ENCODE measurements around the gene IQSEC1. TPM values are rescaled to one million over a fixed set of nuclear protein-coding genes. Genes with fewer than 3 reads are reported as not detected.

IQSEC1 gene
- polyA plus RNA-seq, 2 of the 4 experiments (the other 2 are of a cell fraction), result 3.7 to 10.7 TPM

- Histone ChIP-seq H3K9me3 (no peaks in the 10 kb centered on the region), H3K27ac (no peak overlapping the region), H3K4me3 (no peak overlapping the region), H3K4me2 (no peak overlapping the region), H3K4me1 (no peaks in the 10 kb centered on the region)
- ATAC-seq (no peak), FAIRE-seq (no peak), DNase-seq (ENCODE audit: low read depth in 1 of 2, low spot score in 1 of 2) (no peak)
- TF ChIP-seq RARB (CRISPR knock-in tag; IDR thresholded peaks at IDR 0.05) (no peak), MAX (IDR thresholded peaks at IDR 0.05) (no peak), POLR2A (IDR thresholded peaks at IDR 0.05; ENCODE audit: low read length) (no peak), BHLHE40 (IDR thresholded peaks at IDR 0.05; ENCODE audit: low read depth, low read length) (no peak), KDM5A (IDR thresholded peaks at IDR 0.05) (no peak)
- TF ChIP-seq, protein P1, sequence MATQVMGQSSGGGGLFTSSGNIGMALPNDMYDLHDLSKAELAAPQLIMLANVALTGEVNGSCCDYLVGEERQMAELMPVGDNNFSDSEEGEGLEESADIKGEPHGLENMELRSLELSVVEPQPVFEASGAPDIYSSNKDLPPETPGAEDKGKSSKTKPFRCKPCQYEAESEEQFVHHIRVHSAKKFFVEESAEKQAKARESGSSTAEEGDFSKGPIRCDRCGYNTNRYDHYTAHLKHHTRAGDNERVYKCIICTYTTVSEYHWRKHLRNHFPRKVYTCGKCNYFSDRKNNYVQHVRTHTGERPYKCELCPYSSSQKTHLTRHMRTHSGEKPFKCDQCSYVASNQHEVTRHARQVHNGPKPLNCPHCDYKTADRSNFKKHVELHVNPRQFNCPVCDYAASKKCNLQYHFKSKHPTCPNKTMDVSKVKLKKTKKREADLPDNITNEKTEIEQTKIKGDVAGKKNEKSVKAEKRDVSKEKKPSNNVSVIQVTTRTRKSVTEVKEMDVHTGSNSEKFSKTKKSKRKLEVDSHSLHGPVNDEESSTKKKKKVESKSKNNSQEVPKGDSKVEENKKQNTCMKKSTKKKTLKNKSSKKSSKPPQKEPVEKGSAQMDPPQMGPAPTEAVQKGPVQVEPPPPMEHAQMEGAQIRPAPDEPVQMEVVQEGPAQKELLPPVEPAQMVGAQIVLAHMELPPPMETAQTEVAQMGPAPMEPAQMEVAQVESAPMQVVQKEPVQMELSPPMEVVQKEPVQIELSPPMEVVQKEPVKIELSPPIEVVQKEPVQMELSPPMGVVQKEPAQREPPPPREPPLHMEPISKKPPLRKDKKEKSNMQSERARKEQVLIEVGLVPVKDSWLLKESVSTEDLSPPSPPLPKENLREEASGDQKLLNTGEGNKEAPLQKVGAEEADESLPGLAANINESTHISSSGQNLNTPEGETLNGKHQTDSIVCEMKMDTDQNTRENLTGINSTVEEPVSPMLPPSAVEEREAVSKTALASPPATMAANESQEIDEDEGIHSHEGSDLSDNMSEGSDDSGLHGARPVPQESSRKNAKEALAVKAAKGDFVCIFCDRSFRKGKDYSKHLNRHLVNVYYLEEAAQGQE (IDR thresholded peaks at IDR 0.05), result no peak
- WGBS (ENCODE audit: missing lambda C conversion rate), result 84% methylated on average over 9 of the region's 9 CpGs
- ChIA-PET CTCF (interaction anchor here (0.6 to 0.7 kb wide), 2 partner anchors 61 to 345 kb away, joined by 3 read pairs; no protein-coding TSS in a partner anchor), POLR2A (no interaction called here)
Observed at GRCh38 chr3:13030684-13031083, 42.5 kb downstream of the IQSEC1 start.

DNA sequence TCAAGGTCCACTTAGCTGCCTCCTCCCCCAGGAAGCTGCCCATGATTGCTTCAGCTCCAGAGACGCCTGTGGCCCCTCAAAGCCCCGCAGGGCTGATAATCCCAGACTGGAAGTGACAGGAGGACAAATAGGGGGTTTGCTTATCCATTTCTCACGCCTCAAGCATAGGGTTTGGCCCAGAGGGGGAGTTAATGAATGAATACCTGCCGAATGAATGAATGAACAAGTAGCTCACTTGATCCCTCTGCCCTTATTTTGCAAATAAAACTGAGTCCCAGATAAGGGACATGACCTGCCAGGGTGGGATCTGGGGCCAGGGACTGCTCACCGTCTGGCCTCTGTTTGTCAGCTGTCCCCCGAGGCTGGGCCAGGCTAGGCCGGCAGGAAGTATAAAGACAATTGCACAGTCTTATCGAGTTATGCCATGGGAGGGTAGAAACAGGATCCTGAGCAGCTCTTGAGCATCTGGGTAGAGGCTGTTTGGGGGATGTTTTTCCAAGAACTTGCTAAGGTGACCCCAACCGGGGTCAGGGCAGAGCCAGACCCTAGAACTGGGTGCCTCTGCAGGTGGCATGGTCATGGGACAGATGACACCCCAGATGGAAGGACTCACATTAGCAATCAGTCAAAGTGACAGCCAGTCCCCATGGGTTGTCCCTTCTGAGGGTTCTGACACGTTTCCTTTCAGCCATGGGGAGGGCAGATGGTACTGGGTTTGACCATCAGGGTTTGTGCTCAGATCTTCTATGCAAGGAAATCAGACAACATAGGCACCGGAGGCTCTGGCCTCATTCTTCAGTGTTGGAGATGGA, 45.0 kb downstream of the IQSEC1 start:
- no peak for FAIRE-seq
- Histone ChIP-seq H3K4me1 (peaks cover 16% of the 10 kb centered on the region), H3K4me2 (no peak overlapping the region), H3K4me3 (no peak overlapping the region), H3K27ac (no peak overlapping the region), H3K9me3 (no peaks in the 10 kb centered on the region)
- ChIA-PET CTCF (interaction anchor here (0.5 to 0.8 kb wide), 3 partner anchors 28 to 411 kb away, joined by 3 read pairs; no protein-coding TSS in a partner anchor), POLR2A (no interaction called here)
- 73% methylated on average over 11 of the region's 11 CpGs for WGBS (ENCODE audit: missing lambda C conversion rate)
- no peak for DNase-seq (ENCODE audit: low read depth in 1 of 2, low spot score in 1 of 2)
- no peak for ATAC-seq
- TF ChIP-seq KDM1A (IDR thresholded peaks at IDR 0.05; ENCODE audit: low read depth), result no peak
- TF ChIP-seq HDAC2 (IDR thresholded peaks at IDR 0.05), result no peak
- no peak for TF ChIP-seq ESRRA (IDR thresholded peaks at IDR 0.05; ENCODE audit: borderline replicate concordance, low read length)
- TF ChIP-seq ZNF302 (CRISPR knock-in tag; IDR thresholded peaks at IDR 0.05), result no peak
- peak; percentile 18 for TF ChIP-seq ZFP36 (IDR thresholded peaks at IDR 0.05; ENCODE audit: borderline replicate concordance, partially characterized antibody)
- no peak for TF ChIP-seq HMGXB4 (CRISPR knock-in tag; IDR thresholded peaks at IDR 0.05; ENCODE audit: borderline replicate concordance)

GRCh38 chr3:13027154-13027553, 46.1 kb downstream of the IQSEC1 start:
- ATAC-seq (peak in 1 of 2 experiments; percentile 35; a peak in 2 of 6 replicates), FAIRE-seq (no peak), DNase-seq (ENCODE audit: low read depth in 1 of 2, low spot score in 1 of 2) (peak in 1 of 2 experiments; percentile 11)
- Histone ChIP-seq H3K4me1 (peaks cover 27% of the 10 kb centered on the region), H3K4me2 (no peak overlapping the region), H3K4me3 (no peak overlapping the region), H3K27ac (no peak overlapping the region), H3K9me3 (no peaks in the 10 kb centered on the region)
- 75% methylated on average over 6 of the region's 7 CpGs for WGBS (ENCODE audit: missing lambda C conversion rate)
- ChIA-PET POLR2A (no interaction called here), CTCF (interaction anchor here (0.8 to 1.8 kb wide), 2 partner anchors 27 to 32 kb away, joined by 3 to 6 read pairs; no protein-coding TSS in a partner anchor)
- TF ChIP-seq, protein P2, sequence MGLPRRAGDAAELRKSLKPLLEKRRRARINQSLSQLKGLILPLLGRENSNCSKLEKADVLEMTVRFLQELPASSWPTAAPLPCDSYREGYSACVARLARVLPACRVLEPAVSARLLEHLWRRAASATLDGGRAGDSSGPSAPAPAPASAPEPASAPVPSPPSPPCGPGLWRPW (IDR thresholded peaks at IDR 0.05), result no peak
- TF ChIP-seq HEYL (CRISPR knock-in tag; IDR thresholded peaks at IDR 0.05) (no peak), CTCF (IDR thresholded peaks at IDR 0.05) (no peak), RARB (CRISPR knock-in tag; IDR thresholded peaks at IDR 0.05) (no peak), EHF (CRISPR knock-in tag; IDR thresholded peaks at IDR 0.05) (no peak), ZNF302 (CRISPR knock-in tag; IDR thresholded peaks at IDR 0.05) (no peak), TFCP2L1 (CRISPR knock-in tag; IDR thresholded peaks at IDR 0.05) (no peak), MAX (IDR thresholded peaks at IDR 0.05) (no peak), ZSCAN20 (CRISPR knock-in tag; IDR thresholded peaks at IDR 0.05) (no peak), ZFP36 (IDR thresholded peaks at IDR 0.05; ENCODE audit: borderline replicate concordance, partially characterized antibody) (no peak), CHD2 (IDR thresholded peaks at IDR 0.05; ENCODE audit: low read length, partially characterized antibody) (no peak), CHD4 (IDR thresholded peaks at IDR 0.05; ENCODE audit: borderline replicate concordance) (no peak), SMC3 (IDR thresholded peaks at IDR 0.05) (no peak)
- TF ChIP-seq, protein P3, sequence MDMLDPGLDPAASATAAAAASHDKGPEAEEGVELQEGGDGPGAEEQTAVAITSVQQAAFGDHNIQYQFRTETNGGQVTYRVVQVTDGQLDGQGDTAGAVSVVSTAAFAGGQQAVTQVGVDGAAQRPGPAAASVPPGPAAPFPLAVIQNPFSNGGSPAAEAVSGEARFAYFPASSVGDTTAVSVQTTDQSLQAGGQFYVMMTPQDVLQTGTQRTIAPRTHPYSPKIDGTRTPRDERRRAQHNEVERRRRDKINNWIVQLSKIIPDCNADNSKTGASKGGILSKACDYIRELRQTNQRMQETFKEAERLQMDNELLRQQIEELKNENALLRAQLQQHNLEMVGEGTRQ (IDR thresholded peaks at IDR 0.05), result no peak

Data from A549 (cell line).